Activated CD4-positive, alpha-beta T cell treated with anti-CD3 and anti-CD28 coated beads, Interleukin-10, Interleukin-2, amounts not matched to agents 100 ng/mL and 50 ng/mL, durations not matched to agents 16 hours and 8 hours (primary cell): ENCODE data around the gene MSH2.
"Not testable (repeated sequence)": the region's sequence is repeated elsewhere in the genome, so short reads cannot be mapped to it uniquely, and the experiment has no call there.

Experiments
- DNase-seq: peaks from one replicate; pipeline ENCODE4 v3.0.0-alpha.2; 2020

The MSH2 gene

GRCh38 chr2:47402805-47403608 is at the start of gene MSH2:
TSS of gene MSH2 (plus strand) at chr2:47403156. CDS start at chr2:47403192, 36 bp downstream.
- peak; percentile 97 for DNase-seq

GRCh38 chr2:47354013-47354847 is 48.7 kb upstream of the MSH2 start:
- DNase-seq: no peak

- DNase-seq: no peak
Observed at GRCh38 chr2:47354848-47355204, 48.1 kb upstream of the MSH2 start.

GRCh38 chr2:47357483-47357882 is 45.5 kb upstream of the MSH2 start:
- DNase-seq: no peak

GRCh38 chr2:47359375-47359868 is 43.5 kb upstream of the MSH2 start:
- DNase-seq: no peak

GRCh38 chr2:47360283-47360682 is 42.7 kb upstream of the MSH2 start:
- DNase-seq: no peak

- no peak for DNase-seq
Observed at GRCh38 chr2:47360927-47361326, 42.0 kb upstream of the MSH2 start.

- DNase-seq: not testable (repeated sequence)
Observed at GRCh38 chr2:47361505-47362229, 41.3 kb upstream of the MSH2 start.

GRCh38 chr2:47373747-47374146 is 29.2 kb upstream of the MSH2 start:
- DNase-seq: no peak

GRCh38 chr2:47375307-47375706 is 27.6 kb upstream of the MSH2 start:
- DNase-seq: no peak

GRCh38 chr2:47379384-47379783 is 23.6 kb upstream of the MSH2 start:
- DNase-seq: no peak

- no peak for DNase-seq
Observed at GRCh38 chr2:47381408-47381807, 21.5 kb upstream of the MSH2 start.

GRCh38 chr2:47386551-47386950 is 16.4 kb upstream of the MSH2 start:
- DNase-seq: peak; percentile 16

GRCh38 chr2:47388888-47389287 is 14.1 kb upstream of the MSH2 start:
- DNase-seq: no peak

- DNase-seq: no peak
Observed at GRCh38 chr2:47389692-47390091, 13.3 kb upstream of the MSH2 start.

- no peak for DNase-seq
Observed at GRCh38 chr2:47401789-47402554, 984 bp upstream of the MSH2 start.

- DNase-seq: no peak
Observed at GRCh38 chr2:47402555-47402804, 476 bp upstream of the MSH2 start.

GRCh38 chr2:47403609-47404193 is 745 bp downstream of the MSH2 start:
- DNase-seq: peak; percentile 4

- no peak for DNase-seq
Observed at GRCh38 chr2:47404356-47404755, 1.4 kb downstream of the MSH2 start.

GRCh38 chr2:47405757-47406156 is 2.8 kb downstream of the MSH2 start:
- no peak for DNase-seq

- not testable (repeated sequence) for DNase-seq
Observed at GRCh38 chr2:47406649-47407330, 3.8 kb downstream of the MSH2 start.

- DNase-seq: not testable (repeated sequence)
Observed at GRCh38 chr2:47407976-47408375, 5.0 kb downstream of the MSH2 start.
